ENCODE data around the gene PATZ1.

Gene PATZ1

DNA sequence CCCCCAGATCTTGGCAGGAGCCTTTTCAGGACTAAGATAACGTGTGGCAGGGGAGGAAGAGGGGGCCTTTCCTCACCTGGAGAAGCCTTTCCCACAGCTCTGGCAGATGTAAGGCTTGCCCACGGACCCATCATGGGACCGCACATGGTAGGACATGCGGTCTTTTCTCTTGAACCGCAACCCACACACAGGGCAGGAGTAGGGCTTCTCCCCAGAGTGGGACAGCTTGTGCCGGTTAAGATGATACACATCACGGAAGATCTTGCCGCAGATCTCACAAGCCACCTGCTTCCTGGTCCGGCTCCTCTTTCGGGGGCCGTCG lies 1.9 kb downstream of the PATZ1 start:
- H3K27ac ChIP-seq (ENCODE audit: low read depth in 2 of 2, low read length in 2 of 2): peak overlapping the region; percentile 43 to 47
- H3K36me3 ChIP-seq (ENCODE audit: control insufficient read depth in 2 of 2, insufficient read depth in 2 of 2, low read length in 2 of 2): peaks cover 16 to 26% of the 10 kb centered on the region in 2 donors
- H3K9ac ChIP-seq (ENCODE audit: low read depth in 1 of 2, low read length in 2 of 2): peak overlapping the region; percentile 49 to 55
- H3K4me3 ChIP-seq (ENCODE audit: low read length in 2 of 2): peak overlapping the region; percentile 69 to 78
- H3K9me3 ChIP-seq (ENCODE audit: control insufficient read depth in 2 of 2, low read length in 2 of 2): no peaks in the 10 kb centered on the region
- H3K27me3 ChIP-seq (ENCODE audit: control insufficient read depth in 2 of 2, insufficient read depth in 2 of 2, low read length in 2 of 2): no peaks in the 10 kb centered on the region
- peaks cover 37 to 47% of the 10 kb centered on the region in 2 donors for H3K4me1 ChIP-seq (ENCODE audit: control insufficient read depth in 2 of 2, insufficient read depth in 2 of 2, low read length in 2 of 2)

DNA sequence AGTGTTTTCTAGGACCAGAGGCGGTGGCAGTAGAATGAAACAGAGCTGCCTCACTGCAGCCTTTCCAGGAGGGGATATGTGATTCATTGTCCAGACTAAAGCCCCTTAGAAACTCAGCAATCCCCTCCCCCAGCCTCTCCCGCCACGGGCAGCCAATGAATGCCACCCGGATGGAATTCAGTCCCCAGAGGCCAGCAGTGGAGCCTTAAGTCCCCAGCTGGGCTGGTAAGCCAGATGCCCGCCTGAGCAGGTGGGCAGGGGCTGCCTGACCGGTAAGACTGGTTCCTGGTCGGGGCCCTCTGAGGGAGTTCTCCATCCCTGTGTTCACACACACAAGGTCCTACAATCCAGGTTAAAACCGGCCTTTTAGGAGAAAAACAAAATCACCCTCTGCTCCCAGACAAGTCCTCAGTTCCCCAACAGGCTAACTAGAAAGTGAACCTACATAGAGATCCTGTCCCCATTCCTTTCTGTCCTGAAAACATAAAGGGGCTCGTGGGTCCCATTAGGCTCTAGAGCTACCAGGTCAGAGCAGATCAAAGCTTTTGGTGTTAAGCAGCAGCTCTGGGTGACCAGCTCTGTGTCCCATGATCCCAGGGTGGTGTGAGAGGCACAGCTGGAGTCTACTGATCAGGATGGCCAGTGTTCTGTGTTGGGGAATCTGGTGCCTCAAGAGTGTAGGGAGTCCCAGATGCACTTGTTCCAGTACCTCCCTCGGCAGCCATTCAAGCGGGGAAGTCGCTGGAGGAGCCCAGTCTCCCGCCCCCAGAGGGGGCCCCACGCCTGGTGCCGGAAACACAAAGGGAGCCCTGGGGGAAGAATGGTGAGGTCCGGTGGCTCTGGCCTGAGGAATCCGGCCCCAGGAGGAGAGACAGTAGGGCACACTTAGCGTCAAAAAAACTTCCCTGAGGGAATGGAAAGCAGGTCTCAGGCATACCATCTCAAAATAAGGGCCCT lies 2.6 kb downstream of the PATZ1 start:
- Histone ChIP-seq H3K9me3 (ENCODE audit: control insufficient read depth in 2 of 2, low read length in 2 of 2) (no peaks in the 10 kb centered on the region), H3K36me3 (ENCODE audit: control insufficient read depth in 2 of 2, insufficient read depth in 2 of 2, low read length in 2 of 2) (peaks cover 16 to 28% of the 10 kb centered on the region in 2 donors), H3K4me1 (ENCODE audit: control insufficient read depth in 2 of 2, insufficient read depth in 2 of 2, low read length in 2 of 2) (peaks cover 37 to 49% of the 10 kb centered on the region in 2 donors), H3K4me3 (ENCODE audit: low read length in 2 of 2) (peak overlapping the region; percentile 69 to 78), H3K27me3 (ENCODE audit: control insufficient read depth in 2 of 2, insufficient read depth in 2 of 2, low read length in 2 of 2) (no peaks in the 10 kb centered on the region), H3K27ac (ENCODE audit: low read depth in 2 of 2, low read length in 2 of 2) (peak overlapping the region; percentile 32 to 43), H3K9ac (ENCODE audit: low read depth in 1 of 2, low read length in 2 of 2) (peak overlapping the region; percentile 49 to 55)

DNA sequence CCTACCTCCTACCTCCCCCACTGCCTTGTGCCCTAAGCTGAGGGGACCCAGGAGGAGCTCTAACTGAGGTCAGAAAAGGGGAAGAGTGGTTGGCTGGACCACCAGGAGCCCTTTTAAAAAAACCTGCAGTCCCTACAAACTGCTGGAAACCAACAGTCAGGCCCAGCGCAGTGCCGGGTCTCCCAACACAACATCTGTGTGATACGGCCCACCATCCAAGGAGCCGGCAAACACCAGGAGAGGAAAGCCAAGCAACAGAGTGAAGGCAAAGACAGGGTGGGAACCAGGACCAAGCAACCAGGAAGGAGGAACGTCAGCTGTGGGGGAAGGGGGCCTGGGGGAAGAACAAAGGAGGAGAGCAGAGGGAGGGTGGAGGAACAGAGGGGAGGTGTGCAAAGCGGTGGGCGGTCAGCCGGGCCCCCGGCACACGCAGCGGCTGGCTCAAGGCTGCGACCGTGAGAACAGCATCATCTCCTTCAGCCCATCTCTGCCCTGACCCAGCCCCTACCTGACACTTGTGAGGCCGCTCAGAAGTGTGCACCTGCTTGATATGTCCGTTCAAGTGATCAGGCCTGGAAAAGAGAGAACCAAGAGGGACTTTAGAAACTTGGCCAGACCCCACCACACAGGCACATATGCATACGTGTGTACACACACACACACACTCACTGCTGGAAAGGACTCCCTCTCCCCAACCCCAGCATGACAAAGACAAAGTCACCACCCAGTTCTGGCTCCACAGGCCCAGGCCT lies 3.6 kb downstream of the PATZ1 start:
- Histone ChIP-seq H3K4me3 (ENCODE audit: low read length in 2 of 2) (peak overlapping the region; percentile 69 to 78), H3K9me3 (ENCODE audit: control insufficient read depth in 2 of 2, low read length in 2 of 2) (no peaks in the 10 kb centered on the region), H3K36me3 (ENCODE audit: control insufficient read depth in 2 of 2, insufficient read depth in 2 of 2, low read length in 2 of 2) (peaks cover 20 to 36% of the 10 kb centered on the region in 2 donors), H3K27ac (ENCODE audit: low read depth in 2 of 2, low read length in 2 of 2) (peak overlapping the region in 1 of 2 donors; percentile 16), H3K9ac (ENCODE audit: low read depth in 1 of 2, low read length in 2 of 2) (peak overlapping the region; percentile 49 to 55), H3K27me3 (ENCODE audit: control insufficient read depth in 2 of 2, insufficient read depth in 2 of 2, low read length in 2 of 2) (no peaks in the 10 kb centered on the region), H3K4me1 (ENCODE audit: control insufficient read depth in 2 of 2, insufficient read depth in 2 of 2, low read length in 2 of 2) (peaks cover 34 to 46% of the 10 kb centered on the region in 2 donors)

DNA sequence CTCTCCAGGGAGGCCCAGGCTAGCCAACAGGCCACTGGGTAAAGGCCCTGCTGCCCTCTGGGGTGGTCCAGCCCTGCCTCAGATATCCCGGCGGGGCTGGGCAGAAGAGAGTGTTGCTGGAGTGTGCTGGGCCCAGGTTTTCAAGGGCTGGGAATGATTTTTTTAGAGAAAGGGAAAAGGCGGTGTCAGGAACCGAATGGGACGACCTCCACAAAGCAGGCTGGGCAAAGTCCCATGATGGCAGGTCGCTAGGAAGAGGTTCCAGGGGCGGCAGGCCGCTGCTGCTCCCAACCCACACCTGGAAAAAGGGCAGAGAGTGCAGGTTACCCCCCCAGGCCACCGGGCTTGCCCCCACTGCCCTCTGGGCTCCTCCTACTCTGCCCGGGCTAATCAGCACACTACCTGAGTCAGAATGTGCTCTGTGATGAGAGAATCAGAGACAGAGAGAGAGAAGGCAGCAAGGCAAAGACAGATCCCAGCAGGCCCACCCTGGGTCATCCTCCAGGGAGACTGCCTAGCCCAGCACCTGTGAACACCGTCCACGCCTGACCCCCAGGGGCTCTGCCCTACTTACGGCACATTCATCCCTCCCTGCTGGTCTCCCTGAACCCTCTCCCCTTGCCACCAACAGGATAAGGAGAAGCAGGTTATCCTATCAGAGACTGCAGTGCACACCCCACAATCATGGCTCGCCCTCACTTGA lies 4.6 kb downstream of the PATZ1 start:
- Histone ChIP-seq H3K36me3 (ENCODE audit: control insufficient read depth in 2 of 2, insufficient read depth in 2 of 2, low read length in 2 of 2) (peaks cover 26 to 42% of the 10 kb centered on the region in 2 donors), H3K27me3 (ENCODE audit: control insufficient read depth in 2 of 2, insufficient read depth in 2 of 2, low read length in 2 of 2) (no peaks in the 10 kb centered on the region), H3K4me3 (ENCODE audit: low read length in 2 of 2) (no peak overlapping the region), H3K27ac (ENCODE audit: low read depth in 2 of 2, low read length in 2 of 2) (no peak overlapping the region), H3K9me3 (ENCODE audit: control insufficient read depth in 2 of 2, low read length in 2 of 2) (no peaks in the 10 kb centered on the region), H3K9ac (ENCODE audit: low read depth in 1 of 2, low read length in 2 of 2) (no peak overlapping the region), H3K4me1 (ENCODE audit: control insufficient read depth in 2 of 2, insufficient read depth in 2 of 2, low read length in 2 of 2) (peaks cover 29 to 46% of the 10 kb centered on the region in 2 donors)

DNA sequence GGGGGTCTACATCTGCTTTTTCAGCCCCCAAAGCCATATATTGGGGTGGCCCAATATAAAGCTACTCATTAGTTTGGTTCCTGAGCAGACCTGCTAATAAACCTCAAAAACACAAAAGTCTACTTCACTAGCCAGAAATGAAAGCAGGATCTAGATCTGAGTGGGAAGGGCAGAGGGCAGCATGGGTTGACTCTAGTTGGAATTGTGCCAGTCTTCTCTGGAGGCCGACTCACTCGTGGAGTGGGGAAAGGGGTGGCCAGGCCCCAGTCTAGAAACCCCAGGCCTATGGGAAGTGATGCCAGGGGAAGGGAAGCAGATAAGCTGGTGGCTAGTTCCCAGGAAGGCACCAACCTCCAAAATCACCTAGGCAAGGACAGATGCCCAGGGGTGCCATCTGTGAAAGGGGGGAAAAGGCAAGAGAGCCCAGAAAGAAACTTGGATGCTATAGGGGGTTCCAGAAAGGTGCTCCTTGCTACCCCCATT lies 5.3 kb downstream of the PATZ1 start:
- peaks cover 29 to 46% of the 10 kb centered on the region in 2 donors for H3K4me1 ChIP-seq (ENCODE audit: control insufficient read depth in 2 of 2, insufficient read depth in 2 of 2, low read length in 2 of 2)
- H3K4me3 ChIP-seq (ENCODE audit: low read length in 2 of 2): no peak overlapping the region

DNA sequence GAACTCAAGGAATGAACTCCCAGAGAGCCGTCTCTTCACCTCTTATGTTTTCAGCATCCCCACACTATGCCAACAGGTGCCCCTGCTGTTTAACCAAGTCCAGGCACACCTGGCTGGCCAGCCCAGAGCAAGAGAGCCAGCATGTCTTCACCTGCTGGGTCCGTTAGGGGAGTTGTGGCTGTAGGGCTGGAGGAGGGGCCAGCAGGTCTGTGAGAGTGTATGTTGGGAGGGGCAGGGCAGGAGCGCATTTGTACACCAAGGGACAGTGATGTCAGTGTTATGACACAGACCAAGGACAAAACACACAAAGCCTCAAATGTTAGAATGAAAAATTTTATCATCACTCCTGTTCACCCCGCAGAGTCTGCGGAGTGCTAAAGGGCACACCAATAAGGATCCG lies 5.8 kb downstream of the PATZ1 start:
- Histone ChIP-seq H3K27me3 (ENCODE audit: control insufficient read depth in 2 of 2, insufficient read depth in 2 of 2, low read length in 2 of 2) (no peaks in the 10 kb centered on the region), H3K4me3 (ENCODE audit: low read length in 2 of 2) (no peak overlapping the region), H3K9me3 (ENCODE audit: control insufficient read depth in 2 of 2, low read length in 2 of 2) (no peaks in the 10 kb centered on the region), H3K27ac (ENCODE audit: low read depth in 2 of 2, low read length in 2 of 2) (no peak overlapping the region), H3K9ac (ENCODE audit: low read depth in 1 of 2, low read length in 2 of 2) (no peak overlapping the region), H3K4me1 (ENCODE audit: control insufficient read depth in 2 of 2, insufficient read depth in 2 of 2, low read length in 2 of 2) (peaks cover 27 to 46% of the 10 kb centered on the region in 2 donors), H3K36me3 (ENCODE audit: control insufficient read depth in 2 of 2, insufficient read depth in 2 of 2, low read length in 2 of 2) (peaks cover 30 to 48% of the 10 kb centered on the region in 2 donors)

More for the DNA sequence above, 5.3 kb downstream of the PATZ1 start:
- Histone ChIP-seq H3K9me3 (ENCODE audit: control insufficient read depth in 2 of 2, low read length in 2 of 2) (no peaks in the 10 kb centered on the region), H3K36me3 (ENCODE audit: control insufficient read depth in 2 of 2, insufficient read depth in 2 of 2, low read length in 2 of 2) (peaks cover 26 to 43% of the 10 kb centered on the region in 2 donors), H3K27ac (ENCODE audit: low read depth in 2 of 2, low read length in 2 of 2) (no peak overlapping the region), H3K27me3 (ENCODE audit: control insufficient read depth in 2 of 2, insufficient read depth in 2 of 2, low read length in 2 of 2) (no peaks in the 10 kb centered on the region), H3K9ac (ENCODE audit: low read depth in 1 of 2, low read length in 2 of 2) (no peak overlapping the region)

DNA sequence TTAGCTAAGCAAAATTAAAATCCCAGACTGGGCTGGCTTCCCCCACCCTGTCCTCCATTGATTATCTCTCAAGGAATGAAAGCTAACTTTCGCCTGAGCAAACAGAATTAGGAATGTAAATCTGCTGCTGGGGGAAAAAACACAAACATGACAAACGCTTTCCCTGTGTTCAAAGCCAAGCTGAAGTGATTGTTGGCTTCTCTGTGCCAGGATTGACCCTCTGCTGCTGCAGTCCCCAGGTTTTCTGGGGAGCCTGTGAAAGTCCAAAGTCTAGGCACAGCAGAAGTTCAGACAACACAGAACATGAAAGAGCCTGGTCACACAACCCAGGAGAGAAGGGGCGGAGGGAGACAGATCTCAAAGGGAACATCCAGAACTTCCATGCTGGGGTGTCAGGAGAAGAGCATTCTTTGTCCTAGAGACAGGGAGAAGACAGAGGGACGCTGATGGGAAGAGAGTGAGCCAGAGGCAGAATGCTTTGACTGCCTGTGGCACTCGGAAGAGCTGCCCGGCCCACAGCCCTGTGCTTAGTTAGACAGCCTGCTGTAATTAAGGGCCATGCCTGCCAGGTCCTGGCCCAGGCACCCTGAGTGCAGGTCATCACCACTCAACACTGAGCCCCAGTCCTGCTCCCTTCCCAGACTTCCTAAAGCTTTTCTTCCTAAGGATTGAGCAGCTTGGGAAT lies 6.9 kb downstream of the PATZ1 start:
- Histone ChIP-seq H3K36me3 (ENCODE audit: control insufficient read depth in 2 of 2, insufficient read depth in 2 of 2, low read length in 2 of 2) (peaks cover 40 to 58% of the 10 kb centered on the region in 2 donors), H3K4me1 (ENCODE audit: control insufficient read depth in 2 of 2, insufficient read depth in 2 of 2, low read length in 2 of 2) (peaks cover 16 to 35% of the 10 kb centered on the region in 2 donors), H3K9ac (ENCODE audit: low read depth in 1 of 2, low read length in 2 of 2) (no peak overlapping the region), H3K27me3 (ENCODE audit: control insufficient read depth in 2 of 2, insufficient read depth in 2 of 2, low read length in 2 of 2) (no peaks in the 10 kb centered on the region), H3K9me3 (ENCODE audit: control insufficient read depth in 2 of 2, low read length in 2 of 2) (no peaks in the 10 kb centered on the region), H3K27ac (ENCODE audit: low read depth in 2 of 2, low read length in 2 of 2) (peak overlapping the region in 1 of 2 donors; percentile 23), H3K4me3 (ENCODE audit: low read length in 2 of 2) (no peak overlapping the region)

DNA sequence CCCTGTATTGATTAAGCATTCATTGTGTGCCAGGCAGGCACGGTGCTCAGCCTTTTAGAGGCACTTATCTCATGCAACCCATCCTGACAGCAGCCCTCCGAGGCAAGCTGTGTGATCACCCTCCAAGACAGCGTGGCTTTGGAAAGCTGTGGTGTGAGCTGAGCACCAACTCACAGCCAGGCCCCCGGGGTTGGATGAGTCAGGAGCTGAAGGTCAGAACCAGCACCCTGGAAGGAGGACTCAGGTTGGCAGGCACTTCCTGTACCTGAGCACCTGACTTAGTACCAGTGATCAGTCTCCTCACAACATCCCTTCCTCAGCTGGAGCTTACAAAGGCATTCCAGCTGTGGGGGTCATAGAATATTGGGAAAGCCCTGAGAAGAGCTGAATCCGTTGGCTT lies 9.0 kb downstream of the PATZ1 start:
- Histone ChIP-seq H3K4me1 (ENCODE audit: control insufficient read depth in 2 of 2, insufficient read depth in 2 of 2, low read length in 2 of 2) (peaks cover 0 to 15% of the 10 kb centered on the region in 2 donors), H3K27ac (ENCODE audit: low read depth in 2 of 2, low read length in 2 of 2) (no peak overlapping the region), H3K36me3 (ENCODE audit: control insufficient read depth in 2 of 2, insufficient read depth in 2 of 2, low read length in 2 of 2) (peaks cover 59 to 76% of the 10 kb centered on the region in 2 donors), H3K9me3 (ENCODE audit: control insufficient read depth in 2 of 2, low read length in 2 of 2) (no peaks in the 10 kb centered on the region), H3K4me3 (ENCODE audit: low read length in 2 of 2) (no peak overlapping the region), H3K27me3 (ENCODE audit: control insufficient read depth in 2 of 2, insufficient read depth in 2 of 2, low read length in 2 of 2) (no peaks in the 10 kb centered on the region), H3K9ac (ENCODE audit: low read depth in 1 of 2, low read length in 2 of 2) (no peak overlapping the region)

DNA sequence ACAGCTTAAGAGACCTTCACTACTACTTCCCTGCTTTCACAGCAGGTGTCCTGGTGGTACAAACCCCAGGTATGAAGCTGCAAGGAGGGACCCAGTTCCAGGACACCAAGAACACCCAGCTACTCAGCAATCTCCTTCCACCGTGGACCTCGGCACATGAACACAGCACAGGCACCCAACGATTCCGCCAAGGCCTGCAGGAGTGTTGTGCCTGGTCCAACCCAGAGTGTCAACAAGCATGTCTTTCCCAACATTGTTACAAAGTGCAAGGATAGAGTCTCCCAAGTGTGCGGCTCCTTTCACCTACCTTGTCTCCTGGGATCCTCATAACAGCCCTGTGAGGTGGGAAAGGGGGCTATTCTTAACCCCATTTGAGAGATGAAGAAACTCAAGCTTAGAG lies 11.8 kb downstream of the PATZ1 start:
- H3K27ac ChIP-seq (ENCODE audit: low read depth in 2 of 2, low read length in 2 of 2): no peak overlapping the region
- H3K9ac ChIP-seq (ENCODE audit: low read depth in 1 of 2, low read length in 2 of 2): no peak overlapping the region
- no peaks in the 10 kb centered on the region for H3K9me3 ChIP-seq (ENCODE audit: control insufficient read depth in 2 of 2, low read length in 2 of 2)
- H3K4me3 ChIP-seq (ENCODE audit: low read length in 2 of 2): no peak overlapping the region
- H3K36me3 ChIP-seq (ENCODE audit: control insufficient read depth in 2 of 2, insufficient read depth in 2 of 2, low read length in 2 of 2): peaks cover 54 to 74% of the 10 kb centered on the region in 2 donors
- H3K4me1 ChIP-seq (ENCODE audit: control insufficient read depth in 2 of 2, insufficient read depth in 2 of 2, low read length in 2 of 2): peaks cover 0 to 2% of the 10 kb centered on the region in 2 donors
- H3K27me3 ChIP-seq (ENCODE audit: control insufficient read depth in 2 of 2, insufficient read depth in 2 of 2, low read length in 2 of 2): no peaks in the 10 kb centered on the region

All from mucosa of rectum (tissue), 2 donors.